ENCODE data around the gene PACSIN1.

The PACSIN1 gene

DNA sequence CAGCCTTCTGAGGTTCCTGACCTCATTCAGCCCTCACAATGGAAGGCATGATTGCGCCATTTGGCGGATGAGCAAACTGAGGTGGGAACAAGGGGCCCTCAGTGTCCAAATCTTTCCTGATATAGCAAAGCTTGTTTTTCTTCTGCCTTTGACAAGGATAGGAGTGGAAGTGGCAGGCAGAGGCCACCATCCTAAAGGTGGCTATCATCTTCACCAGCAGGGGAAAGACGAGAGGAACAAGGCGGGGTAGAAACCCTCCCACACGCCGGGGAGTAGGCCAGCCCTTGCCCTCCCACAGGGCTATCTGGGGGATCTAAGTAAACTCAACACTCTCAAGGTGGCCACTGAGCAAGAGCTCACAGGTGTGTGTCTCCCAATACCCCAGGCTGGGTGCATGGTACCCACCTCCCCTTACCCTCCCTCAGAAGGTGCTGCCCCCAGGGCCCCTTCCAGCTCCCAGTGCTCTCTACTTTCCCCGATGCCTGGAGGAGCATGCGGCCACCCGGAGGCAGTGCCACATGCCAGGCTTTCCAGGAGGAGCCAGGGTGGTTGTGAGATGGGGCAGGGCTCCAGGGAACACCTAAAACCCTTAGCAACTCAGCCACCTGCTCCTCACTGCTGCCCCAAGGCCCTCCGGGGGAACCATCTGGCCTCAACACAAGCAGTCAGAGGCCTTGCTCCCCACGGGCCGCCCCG lies 79.0 kb downstream of the PACSIN1 start:
- no peak for DNase-seq (ENCODE audit: low read depth)

DNA sequence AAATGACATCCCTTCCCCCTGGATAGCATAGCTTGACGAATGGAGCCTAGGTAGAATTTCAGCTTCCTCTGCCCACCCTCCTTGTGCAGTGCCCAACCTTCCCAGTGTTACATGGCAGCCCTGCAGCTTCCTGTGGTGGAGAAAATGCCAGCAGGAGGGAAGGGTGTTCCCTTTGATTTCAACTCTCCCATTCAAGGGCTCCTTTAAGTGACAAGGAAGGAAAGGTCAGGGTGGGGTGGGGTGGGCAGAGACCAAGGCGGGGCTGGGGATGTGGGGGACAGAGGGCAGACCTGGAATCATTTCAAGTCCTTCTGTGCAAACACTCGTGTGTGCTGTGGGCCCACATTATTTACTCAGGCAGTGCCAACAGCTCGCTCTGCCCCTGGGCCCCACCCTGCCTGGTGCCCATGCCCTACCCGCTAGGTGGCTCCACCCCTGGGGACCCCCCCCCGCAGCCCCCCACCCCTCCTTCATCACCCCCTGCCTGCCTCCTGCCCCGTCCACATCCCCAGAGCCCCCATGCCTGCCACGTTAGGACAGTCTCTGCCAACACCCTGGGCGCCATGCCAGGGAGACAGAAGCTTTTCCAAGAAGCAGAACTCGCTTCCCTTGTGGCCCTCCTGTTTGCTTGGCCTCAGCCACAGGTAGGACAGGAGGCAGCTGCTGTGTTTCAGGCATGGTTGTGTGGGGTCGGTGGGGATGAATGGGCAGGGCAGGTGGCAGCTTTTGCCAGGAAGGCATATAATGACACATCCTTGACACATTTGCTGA lies 80.9 kb downstream of the PACSIN1 start:
- no peak for DNase-seq (ENCODE audit: low read depth)

GRCh38 chr6:34547701-34548644 lies 82.1 kb downstream of the PACSIN1 start:
- no peak for DNase-seq (ENCODE audit: low read depth)

DNA sequence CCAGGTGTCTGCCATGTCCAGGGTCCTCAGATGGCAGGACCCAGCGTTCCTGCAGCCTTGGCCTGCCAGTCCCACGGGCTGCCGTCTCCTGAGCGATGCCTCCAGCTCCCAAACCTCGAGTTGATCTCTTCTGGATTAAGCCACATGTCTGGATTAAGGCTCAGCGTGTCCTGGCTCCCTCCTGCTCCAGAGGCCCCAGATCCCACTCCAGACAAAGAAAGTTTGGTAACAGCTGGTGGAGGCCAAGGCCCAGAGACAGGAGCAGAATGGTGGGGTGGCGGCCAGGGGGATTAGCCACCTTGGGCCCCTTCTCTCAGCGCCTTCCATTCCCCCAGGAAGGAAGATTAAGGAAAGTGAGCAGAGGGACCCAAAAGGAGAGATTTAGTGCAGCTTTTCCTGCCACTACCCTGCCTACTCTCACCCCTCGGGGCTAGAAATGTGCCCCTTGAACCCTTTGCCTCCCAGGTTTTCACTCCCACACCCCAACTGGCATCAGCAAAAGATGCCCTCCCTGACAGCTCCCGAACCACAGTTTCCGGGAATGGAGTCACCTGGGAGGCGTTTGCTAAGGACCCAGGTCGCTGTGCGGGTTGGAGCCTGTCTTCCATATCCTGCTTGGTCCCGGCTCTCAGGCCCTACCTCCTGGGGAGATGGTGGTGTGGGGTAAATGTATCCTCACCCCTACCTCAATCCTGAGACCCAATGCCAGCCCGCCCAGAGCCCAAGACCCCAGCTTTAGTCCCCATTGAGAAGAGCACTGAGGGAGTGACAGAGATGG lies 83.3 kb downstream of the PACSIN1 start:
- DNase-seq (ENCODE audit: low read depth), result no peak

DNA sequence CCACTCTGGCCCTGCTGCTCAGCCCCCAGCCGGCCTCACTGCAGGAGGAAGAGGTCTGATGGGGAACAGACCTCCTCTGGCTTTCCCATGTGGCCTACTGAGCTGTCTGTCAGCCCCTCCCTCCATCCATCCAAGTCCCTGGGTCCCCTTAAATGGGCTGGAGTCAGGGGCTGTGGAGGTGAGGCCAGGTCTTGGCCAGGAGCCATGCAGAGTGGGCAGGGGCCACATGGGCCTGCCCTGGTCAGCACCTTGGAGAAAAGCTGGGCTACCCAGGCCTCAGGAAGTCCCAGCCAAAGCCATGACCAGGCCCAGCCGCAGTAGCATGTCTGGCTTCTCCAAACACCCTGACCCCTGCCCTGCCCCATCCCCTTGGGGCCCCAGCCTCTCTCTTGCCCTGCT lies 83.9 kb downstream of the PACSIN1 start:
- DNase-seq (ENCODE audit: low read depth), result no peak

GRCh38 chr6:34551720-34552119 lies 85.8 kb downstream of the PACSIN1 start:
- DNase-seq (ENCODE audit: low read depth), result no peak

- no peak for DNase-seq (ENCODE audit: low read depth)
Measured at GRCh38 chr6:34552620-34553019, 86.7 kb downstream of the PACSIN1 start.

GRCh38 chr6:34553146-34553545 lies 87.3 kb downstream of the PACSIN1 start:
- DNase-seq (ENCODE audit: low read depth), result no peak

DNA sequence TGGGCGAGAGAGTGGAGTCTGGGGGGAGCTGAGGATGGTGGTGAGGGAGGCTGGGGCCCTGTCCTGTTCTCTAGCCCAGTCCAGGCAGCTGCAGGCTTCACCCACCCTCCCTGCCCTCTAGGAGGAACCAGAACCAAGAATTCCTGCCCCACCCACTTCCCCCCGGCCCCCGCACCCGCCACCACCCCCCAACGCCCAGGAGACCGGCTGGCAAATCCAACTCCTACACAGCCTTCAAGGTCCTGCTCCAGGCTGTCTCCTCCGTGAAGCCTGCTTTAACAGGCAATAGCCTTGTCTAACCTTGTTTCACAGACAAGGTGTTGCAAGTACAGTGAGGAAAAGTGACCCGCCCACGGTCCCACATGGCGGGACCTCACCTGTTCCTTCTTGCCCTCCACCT lies 87.9 kb downstream of the PACSIN1 start:
- no peak for DNase-seq (ENCODE audit: low read depth)

DNA sequence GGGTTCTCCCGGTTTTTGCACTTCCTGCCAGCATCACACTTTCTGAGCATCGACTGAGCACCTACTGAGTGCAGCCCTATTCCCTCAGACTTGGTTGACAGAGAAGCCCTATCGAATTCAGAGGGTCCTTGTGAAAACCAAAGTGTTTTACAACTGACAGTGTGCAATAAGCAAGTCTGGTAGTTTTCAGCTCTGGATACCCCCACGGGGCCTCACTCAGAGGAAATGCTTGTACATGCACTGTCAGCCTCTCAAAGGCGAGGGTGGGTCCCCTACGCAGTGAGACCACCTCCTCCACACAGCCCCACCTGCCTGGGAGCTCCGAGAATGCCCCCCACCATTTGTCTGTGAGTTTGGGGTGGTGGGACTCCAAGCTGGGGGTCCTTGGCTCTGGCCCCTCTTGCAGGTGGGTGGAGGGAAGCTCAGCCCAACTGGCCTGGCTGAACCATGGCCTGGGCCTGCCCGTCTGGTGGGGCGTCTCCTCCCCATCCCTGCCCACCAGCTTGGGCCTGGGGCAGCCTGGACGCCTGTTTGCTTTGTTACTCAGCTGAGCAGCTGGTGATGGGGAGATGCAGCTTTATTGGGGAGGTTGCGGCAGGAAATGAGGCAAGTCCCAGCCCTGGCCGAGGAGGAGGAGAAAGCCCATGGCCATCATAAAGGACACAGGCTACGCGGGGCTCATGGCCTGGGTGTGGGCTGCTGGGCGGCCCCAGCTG lies 88.6 kb downstream of the PACSIN1 start:
- DNase-seq (ENCODE audit: low read depth), result no peak

- no peak for DNase-seq (ENCODE audit: low read depth)
Measured at GRCh38 chr6:34555007-34555322, 89.1 kb downstream of the PACSIN1 start.

- no peak for DNase-seq (ENCODE audit: low read depth)
Measured at GRCh38 chr6:34555328-34555727, 89.5 kb downstream of the PACSIN1 start.

DNA sequence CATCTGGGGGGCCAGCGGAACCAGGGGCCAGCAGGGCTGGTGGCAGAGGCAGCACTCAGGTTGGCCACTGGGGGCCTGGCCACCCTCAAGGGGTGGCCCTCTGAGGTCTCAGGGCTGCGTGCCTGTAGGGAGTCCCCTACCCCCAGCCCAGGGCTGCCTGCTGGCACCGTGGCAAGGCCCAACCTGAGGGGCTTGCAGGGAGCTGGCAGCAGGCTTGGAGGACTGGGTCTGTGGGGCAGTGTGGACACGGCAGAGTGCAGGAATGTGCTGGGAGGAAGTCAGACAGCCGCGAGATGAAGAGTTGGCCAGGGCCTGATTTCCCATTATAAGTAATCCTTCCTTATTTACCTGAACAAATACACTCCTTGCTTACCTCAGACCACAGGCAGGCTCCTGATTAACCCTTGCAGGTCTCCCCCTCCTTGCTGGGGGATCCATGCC lies 90.2 kb downstream of the PACSIN1 start, which contains the start of gene SPDEF:
TSS of gene SPDEF (minus strand) at position 299 of the 441 bp plus-strand sequence. CDS start 11,874 bp downstream, outside the sequence.
- no peak for DNase-seq (ENCODE audit: low read depth)

DNA sequence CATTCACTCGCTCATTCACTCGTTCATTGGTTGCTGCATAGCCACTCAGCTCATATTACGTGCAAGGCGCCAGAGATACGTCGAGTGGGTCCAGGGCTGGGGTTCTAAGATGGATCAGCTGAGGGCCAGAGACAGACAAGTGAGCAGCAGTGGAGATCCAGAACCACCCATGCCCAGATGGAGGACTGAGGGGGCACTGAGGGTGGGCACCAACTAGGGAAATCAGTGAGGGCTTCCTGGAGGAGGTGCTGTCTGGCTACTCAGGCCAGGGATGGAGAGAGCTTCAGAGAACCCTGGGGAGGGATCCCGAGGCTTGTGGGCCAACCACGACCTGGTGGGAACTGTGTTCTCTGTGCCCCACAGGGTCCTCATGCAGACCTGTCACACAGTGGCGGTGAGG lies 90.6 kb downstream of the PACSIN1 start:
- DNase-seq (ENCODE audit: low read depth), result no peak

- no peak for DNase-seq (ENCODE audit: low read depth)
Measured at GRCh38 chr6:34557228-34557627, 91.4 kb downstream of the PACSIN1 start.

GRCh38 chr6:34558172-34558714 lies 92.4 kb downstream of the PACSIN1 start:
- DNase-seq (ENCODE audit: low read depth), result no peak

- no peak for DNase-seq (ENCODE audit: low read depth)
Measured at GRCh38 chr6:34559651-34560365, 93.9 kb downstream of the PACSIN1 start.

- DNase-seq (ENCODE audit: low read depth), result no peak
Measured at GRCh38 chr6:34560366-34561226, 94.7 kb downstream of the PACSIN1 start.

- no peak for DNase-seq (ENCODE audit: low read depth)
Measured at GRCh38 chr6:34561227-34561530, 95.3 kb downstream of the PACSIN1 start.

Data from stimulated activated CD4-positive, alpha-beta T cell treated with anti-CD3 and anti-CD28 coated beads, Interleukin-2, amount 100 ng/mL, for 4 hours (primary cell).